ENCODE measurements around the gene APOE. TPM values are rescaled to one million over a fixed set of nuclear protein-coding genes. Genes with fewer than 3 reads are reported as not detected.
A peak's percentile ranks its signal among the peaks of the same experiment; 100 is the strongest.

The APOE gene
- total and polyA plus RNA-seq, 2 of the 13 experiments (the other 11 are each of a cell fraction or from before 2014, with no cell fraction given), result 1,328 to 1,470 TPM

DNA sequence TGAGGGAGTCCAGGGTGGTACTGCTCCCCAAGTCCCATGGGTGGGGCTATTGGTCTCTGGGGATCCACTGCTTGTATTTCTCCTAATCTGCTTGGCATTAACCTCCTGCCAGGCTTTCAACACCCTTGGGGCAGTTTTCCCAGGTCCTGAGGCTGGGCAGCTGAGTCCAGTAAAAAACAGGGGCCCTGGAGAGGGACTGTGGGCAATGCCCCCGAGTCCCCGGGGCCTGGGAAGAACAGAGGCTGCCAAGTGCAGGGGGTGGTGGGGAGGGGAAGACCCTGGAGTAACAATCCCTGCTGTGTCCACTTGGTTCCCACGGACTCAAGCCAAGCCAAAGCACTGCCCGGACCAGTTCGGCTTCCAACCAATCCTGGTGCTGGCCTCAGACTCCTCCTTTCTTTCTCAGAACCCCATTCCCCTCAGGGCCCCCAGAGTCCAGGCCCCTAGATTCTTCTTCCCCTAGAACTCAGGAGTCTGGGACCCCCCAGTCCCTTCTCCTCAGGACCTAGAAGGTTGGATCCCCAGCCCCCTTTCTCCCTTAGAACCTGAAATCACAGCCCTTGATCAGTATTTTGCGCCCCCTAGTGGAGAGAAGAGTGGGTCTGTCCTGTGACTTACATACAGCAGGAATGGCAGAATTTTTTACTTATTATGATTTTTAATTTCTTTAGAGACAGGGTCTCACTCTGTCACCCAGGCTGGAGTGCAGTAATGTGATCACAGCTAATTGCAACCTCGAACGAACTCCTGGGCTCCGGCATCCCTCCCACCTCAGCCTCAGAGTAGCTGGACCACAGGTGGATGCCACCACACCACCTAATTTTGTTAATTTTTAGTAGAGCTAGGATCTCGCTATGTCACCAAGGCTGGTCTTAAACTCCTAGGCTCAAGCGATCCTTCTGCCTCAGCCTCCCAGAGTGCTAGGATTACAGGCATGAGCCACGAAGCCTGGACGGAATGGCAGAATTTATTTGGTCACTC is 45.9 kb downstream of the APOE start:
- POLR2A ChIA-PET, result interaction anchor here (0.6 to 6.1 kb wide), 7 partner anchors 12 to 47 kb away, joined by 3 to 91 read pairs (median 11); partner anchors contain the start of genes APOC1 and APOE
- CTCF ChIA-PET (ENCODE audit: low intra/inter-chr PET ratio, low total read pairs), result interaction anchor here (1.2 to 3.0 kb wide), 3 partner anchors 16 to 48 kb away, joined by 3 to 51 read pairs (median 45); partner anchors contain the start of gene APOE
- Histone ChIP-seq H3K79me2 (ENCODE audit: insufficient read depth, low read length) (peaks cover 35% of the 10 kb centered on the region), H3K36me3 (replicated peaks in 1 of 2; ENCODE audit: control insufficient read depth in 1 of 2, insufficient read depth in 2 of 2, low read length in 2 of 2) (peaks cover 4 to 7% of the 10 kb centered on the region in 2 experiments), H3K4me2 (ENCODE audit: low read depth, low read length) (peak overlapping the region; percentile 69), H2AFZ (ENCODE audit: low read length) (no peak overlapping the region), H3K4me1 (ENCODE audit: insufficient read depth, low read length) (peaks cover 75% of the 10 kb centered on the region), H3K9ac (ENCODE audit: insufficient read depth, low read depth, low read length) (peak overlapping the region; percentile 38), H3K27ac (ENCODE audit: extremely low read length, insufficient read depth, low read length) (peak overlapping the region; percentile 68), H3K4me3 (replicated peaks in 1 of 3; ENCODE audit: insufficient read depth in 1 of 3, low read depth in 2 of 3, low read length in 3 of 3) (peak overlapping the region in 1 of 3 experiments; percentile 25; a peak in 1 of 6 replicates), H4K20me1 (ENCODE audit: insufficient read depth, low read length) (peaks cover 8% of the 10 kb centered on the region), H3K9me3 (ENCODE audit: low read length) (no peaks in the 10 kb centered on the region), H3K27me3 (ENCODE audit: control insufficient read depth in 1 of 2, insufficient read depth in 2 of 2, low read length in 2 of 2) (no peaks in the 10 kb centered on the region; a peak in 1 of 5 replicates)
- intact Hi-C loops (cut with micrococcal nuclease; ENCODE audit: unreplicated experiment), result loop anchor here (1.0 to 10.0 kb wide), 3 partner anchors 40 to 107 kb away; partner anchors contain the start of genes APOE and NECTIN2
- DNase-seq (ENCODE audit: low spot score) (peak; percentile 85), FAIRE-seq (no peak), ATAC-seq (peak; percentile 63)
- BruUV-seq (replicated peaks), result no TSS peak
- in situ Hi-C loops (cut with HindIII; ENCODE audit: extremely low pct_ligation_motif_present, low pct_unique_long_range_greater_than_20kb), result no loop called here
- 47% methylated on average over 13 of the region's 13 CpGs for WGBS (ENCODE audit: low lambda C conversion rate)
- TF ChIP-seq RFX1 (IDR thresholded peaks at IDR 0.05), result no peak
- no peak for TF ChIP-seq JUNB (CRISPR knock-in tag; IDR thresholded peaks at IDR 0.05; ENCODE audit: borderline replicate concordance)
- TF ChIP-seq ZNF207 (IDR thresholded peaks at IDR 0.05; ENCODE audit: borderline replicate concordance), result no peak
- no peak for TF ChIP-seq ZNF292 (CRISPR knock-in tag; IDR thresholded peaks at IDR 0.05; ENCODE audit: borderline replicate concordance, low read depth)
- TF ChIP-seq MNT (IDR thresholded peaks at IDR 0.05), result no peak
- TF ChIP-seq ZNF747 (CRISPR knock-in tag; IDR thresholded peaks at IDR 0.05; ENCODE audit: borderline replicate concordance), result no peak
- peak; percentile 75 for TF ChIP-seq POLR2G (IDR thresholded peaks at IDR 0.05; ENCODE audit: low read depth, low read length)
- TF ChIP-seq ZNF713 (CRISPR knock-in tag; IDR thresholded peaks at IDR 0.05), result no peak
- TF ChIP-seq TBX2 (CRISPR knock-in tag; IDR thresholded peaks at IDR 0.05; ENCODE audit: borderline replicate concordance), result no peak
- no peak for TF ChIP-seq ZNF639 (CRISPR knock-in tag; conservative IDR thresholded peaks at IDR 0.05)
- TF ChIP-seq, protein P1, sequence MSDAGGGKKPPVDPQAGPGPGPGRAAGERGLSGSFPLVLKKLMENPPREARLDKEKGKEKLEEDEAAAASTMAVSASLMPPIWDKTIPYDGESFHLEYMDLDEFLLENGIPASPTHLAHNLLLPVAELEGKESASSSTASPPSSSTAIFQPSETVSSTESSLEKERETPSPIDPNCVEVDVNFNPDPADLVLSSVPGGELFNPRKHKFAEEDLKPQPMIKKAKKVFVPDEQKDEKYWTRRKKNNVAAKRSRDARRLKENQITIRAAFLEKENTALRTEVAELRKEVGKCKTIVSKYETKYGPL (CRISPR knock-in tag; IDR thresholded peaks at IDR 0.05), result no peak
- no peak for TF ChIP-seq HOXD1 (CRISPR knock-in tag; IDR thresholded peaks at IDR 0.05)
- TF ChIP-seq MED8 (CRISPR knock-in tag; IDR thresholded peaks at IDR 0.05; ENCODE audit: insufficient replicate concordance), result no peak
- TF ChIP-seq JUND (CRISPR knock-in tag; IDR thresholded peaks at IDR 0.05), result no peak
- TF ChIP-seq, protein P2, sequence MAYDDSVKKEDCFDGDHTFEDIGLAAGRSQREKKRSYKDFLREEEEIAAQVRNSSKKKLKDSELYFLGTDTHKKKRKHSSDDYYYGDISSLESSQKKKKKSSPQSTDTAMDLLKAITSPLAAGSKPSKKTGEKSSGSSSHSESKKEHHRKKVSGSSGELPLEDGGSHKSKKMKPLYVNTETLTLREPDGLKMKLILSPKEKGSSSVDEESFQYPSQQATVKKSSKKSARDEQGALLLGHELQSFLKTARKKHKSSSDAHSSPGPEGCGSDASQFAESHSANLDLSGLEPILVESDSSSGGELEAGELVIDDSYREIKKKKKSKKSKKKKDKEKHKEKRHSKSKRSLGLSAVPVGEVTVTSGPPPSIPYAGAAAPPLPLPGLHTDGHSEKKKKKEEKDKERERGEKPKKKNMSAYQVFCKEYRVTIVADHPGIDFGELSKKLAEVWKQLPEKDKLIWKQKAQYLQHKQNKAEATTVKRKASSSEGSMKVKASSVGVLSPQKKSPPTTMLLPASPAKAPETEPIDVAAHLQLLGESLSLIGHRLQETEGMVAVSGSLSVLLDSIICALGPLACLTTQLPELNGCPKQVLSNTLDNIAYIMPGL (CRISPR knock-in tag; IDR thresholded peaks at IDR 0.05; ENCODE audit: borderline replicate concordance in 1 of 2, low read depth in 1 of 2), result peak in 1 of 2 experiments; percentile 24; a peak in 1 of 4 replicates
- no peak for TF ChIP-seq HIVEP1 (CRISPR knock-in tag; IDR thresholded peaks at IDR 0.05)
- no peak for TF ChIP-seq MXI1 (IDR thresholded peaks at IDR 0.05; ENCODE audit: borderline replicate concordance, low read depth, low read length)

Data from HepG2 (cell line).